ENCODE measurements around the gene TRPV3. TPM values are rescaled to one million over a fixed set of nuclear protein-coding genes. Genes with fewer than 3 reads are reported as not detected.

Gene TRPV3
- total and polyA plus RNA-seq, 2 donors (not counting 1 experiment from before 2014, with no cell fraction given), result 1.6 to 18.2 TPM

- no peak overlapping the region for H2AFZ ChIP-seq (ENCODE audit: insufficient read depth, low read depth, low read length, poor library complexity, severe bottlenecking)
- peak overlapping the region; percentile 52 for H3K4me2 ChIP-seq (replicated peaks; ENCODE audit: low read depth, low read length, poor library complexity, severe bottlenecking)
- ChIA-PET POLR2A (interaction anchor here (0.6 kb wide), 1 partner anchor 77 kb away, joined by 3 read pairs; the partner anchor contains the start of gene CTNS), CTCF (interaction anchor here (0.9 to 1.2 kb wide), 2 partner anchors 20 to 89 kb away, joined by 3 read pairs; no protein-coding TSS in a partner anchor)
- peaks cover 0 to 9% (median 0%) of the 10 kb centered on the region in 4 experiments for H3K27me3 ChIP-seq (replicated peaks in 1 of 4; ENCODE audit: control extremely low read depth in 1 of 4, control insufficient read depth in 3 of 4, insufficient read depth in 4 of 4, low read length in 3 of 4)
- 92% methylated on average over 8 of the region's 9 CpGs for WGBS (ENCODE audit: insufficient coverage)
- ATAC-seq (ENCODE audit: low read depth) (no peak), DNase-seq (no peak)
- no peak overlapping the region for H3K4me3 ChIP-seq (ENCODE audit: control extremely low read depth in 1 of 5, extremely low read depth in 1 of 5, insufficient read depth in 1 of 5, low read depth in 2 of 5, low read length in 4 of 5)
- peaks cover 28 to 40% of the 10 kb centered on the region in 2 donors for H3K4me1 ChIP-seq (ENCODE audit: control insufficient read depth in 2 of 2, insufficient read depth in 2 of 2, low read length in 2 of 2)
- Mint-ChIP-seq H3K27ac (peak overlapping the region; percentile 95), H3K4me3 (peak overlapping the region; percentile 77), H3K4me1 (peaks cover 46% of the 10 kb centered on the region), H3K9me3 (ENCODE audit: insufficient read depth) (no peaks in the 10 kb centered on the region), H3K27me3 (peaks cover 3% of the 10 kb centered on the region)
- TF ChIP-seq CTCF (IDR thresholded peaks at IDR 0.05) (no peak), EZH2 (IDR thresholded peaks at IDR 0.05; ENCODE audit: borderline replicate concordance, insufficient read depth, low read depth, low read length, poor library complexity, severe bottlenecking) (no peak)
- no peaks in the 10 kb centered on the region for H3K79me2 ChIP-seq (ENCODE audit: control insufficient read depth, insufficient read depth, low read length)
- no peaks in the 10 kb centered on the region for H4K20me1 ChIP-seq (ENCODE audit: control insufficient read depth, insufficient read depth, low read length, poor library complexity, severe bottlenecking)
- intact Hi-C loops (cut with micrococcal nuclease), result loop anchor here (5.0 to 10.0 kb wide), 2 partner anchors 356 to 557 kb away; partner anchors contain the start of gene P2RX1
- no peaks in the 10 kb centered on the region for H3K9me3 ChIP-seq (ENCODE audit: control extremely low read depth in 1 of 3, control insufficient read depth in 2 of 3, insufficient read depth in 1 of 3, low read length in 2 of 3)
- H3K9ac ChIP-seq (ENCODE audit: low read length), result no peak overlapping the region
- no peaks in the 10 kb centered on the region for H3K36me3 ChIP-seq (replicated peaks in 1 of 2; ENCODE audit: control extremely low read depth in 1 of 2, control insufficient read depth in 1 of 2, extremely low read depth in 1 of 2, insufficient read depth in 2 of 2, low read length in 1 of 2)
- H3K27ac ChIP-seq (ENCODE audit: low read length in 2 of 2), result peak overlapping the region in 1 of 2 donors; percentile 81
Observed at GRCh38 chr17:3559270-3559645, 1.6 kb upstream of the TRPV3 start.

- ATAC-seq (ENCODE audit: low read depth), result peak; percentile 76
- DNase-seq, result peak; percentile 89
- Histone ChIP-seq H3K79me2 (ENCODE audit: control insufficient read depth, insufficient read depth, low read length) (no peaks in the 10 kb centered on the region), H3K4me2 (replicated peaks; ENCODE audit: low read depth, low read length, poor library complexity, severe bottlenecking) (peak overlapping the region; percentile 52), H3K27ac (ENCODE audit: low read length in 2 of 2) (peak overlapping the region; percentile 73 to 81), H3K4me3 (ENCODE audit: control extremely low read depth in 1 of 5, extremely low read depth in 1 of 5, insufficient read depth in 1 of 5, low read depth in 2 of 5, low read length in 4 of 5) (no peak overlapping the region), H3K9ac (ENCODE audit: low read length) (peak overlapping the region; percentile 24), H2AFZ (ENCODE audit: insufficient read depth, low read depth, low read length, poor library complexity, severe bottlenecking) (no peak overlapping the region), H3K9me3 (ENCODE audit: control extremely low read depth in 1 of 3, control insufficient read depth in 2 of 3, insufficient read depth in 1 of 3, low read length in 2 of 3) (no peaks in the 10 kb centered on the region), H3K36me3 (replicated peaks in 1 of 2; ENCODE audit: control extremely low read depth in 1 of 2, control insufficient read depth in 1 of 2, extremely low read depth in 1 of 2, insufficient read depth in 2 of 2, low read length in 1 of 2) (no peaks in the 10 kb centered on the region), H3K4me1 (ENCODE audit: control insufficient read depth in 2 of 2, insufficient read depth in 2 of 2, low read length in 2 of 2) (peaks cover 28 to 40% of the 10 kb centered on the region in 2 donors), H4K20me1 (ENCODE audit: control insufficient read depth, insufficient read depth, low read length, poor library complexity, severe bottlenecking) (no peaks in the 10 kb centered on the region), H3K27me3 (replicated peaks in 1 of 4; ENCODE audit: control extremely low read depth in 1 of 4, control insufficient read depth in 3 of 4, insufficient read depth in 4 of 4, low read length in 3 of 4) (peaks cover 0 to 9% (median 0%) of the 10 kb centered on the region in 4 experiments)
- peak overlapping the region; percentile 95 for H3K27ac Mint-ChIP-seq
- WGBS (ENCODE audit: insufficient coverage), result 47% methylated on average over 20 of the region's 25 CpGs
- H3K4me3 Mint-ChIP-seq, result peak overlapping the region; percentile 77
- H3K27me3 Mint-ChIP-seq, result peaks cover 3% of the 10 kb centered on the region
- no peaks in the 10 kb centered on the region for H3K9me3 Mint-ChIP-seq (ENCODE audit: insufficient read depth)
- TF ChIP-seq CTCF (IDR thresholded peaks at IDR 0.05), result no peak
- no peak for TF ChIP-seq EZH2 (IDR thresholded peaks at IDR 0.05; ENCODE audit: borderline replicate concordance, insufficient read depth, low read depth, low read length, poor library complexity, severe bottlenecking)
- CTCF ChIA-PET, result interaction anchor here (0.9 to 1.2 kb wide), 2 partner anchors 20 to 89 kb away, joined by 3 read pairs; no protein-coding TSS in a partner anchor
- H3K4me1 Mint-ChIP-seq, result peaks cover 46% of the 10 kb centered on the region
- POLR2A ChIA-PET, result interaction anchor here (0.6 to 1.2 kb wide), 2 partner anchors 78 to 125 kb away, joined by 3 read pairs; partner anchors contain the start of gene CTNS
- intact Hi-C loops (cut with micrococcal nuclease), result loop anchor here (1.0 to 10.0 kb wide), 3 partner anchors 78 to 556 kb away; partner anchors contain the start of genes CTNS, P2RX1 and SHPK
Observed at GRCh38 chr17:3558603-3559269, 1.1 kb upstream of the TRPV3 start.
